GM12891 (cell line): ENCODE results near the gene TLK1.

ENCODE experiments used
- PAX5 ChIP-seq: IDR thresholded peaks from 2 replicates; pipeline ENCODE4 v1.6.1; 2011; ENCODE audit warnings: low read length, moderate library complexity, mild to moderate bottlenecking; ENCODE audit not compliant: insufficient read depth, severe bottlenecking
- POLR2A ChIP-seq: IDR thresholded peaks from 2 replicates; pipeline ENCODE4 v1.6.1; 2011; ENCODE audit warnings: low read depth, low read length, control low read depth
- POLR2AphosphoS5 ChIP-seq: IDR thresholded peaks from 2 replicates; pipeline ENCODE4 v1.6.1; 2011; ENCODE audit warnings: low read depth, low read length, control low read depth
- POU2F2 ChIP-seq: IDR thresholded peaks from 2 replicates; pipeline ENCODE4 v1.6.1; 2011; ENCODE audit warnings: low read depth, mild to moderate bottlenecking, control low read depth, low read length, moderate library complexity
- SPI1 ChIP-seq: IDR thresholded peaks from 2 replicates; pipeline ENCODE4 v1.6.1; 2011; ENCODE audit warnings: low read depth, low read length, control low read depth
- TAF1 ChIP-seq: IDR thresholded peaks from 2 replicates; pipeline ENCODE4 v1.6.1; 2011; ENCODE audit warnings: low read depth, low read length, control low read depth

- TF ChIP-seq TAF1 = no peak
- TF ChIP-seq POLR2A = no peak
- TF ChIP-seq PAX5 = no peak
- TF ChIP-seq POLR2AphosphoS5 = no peak
- no peak for TF ChIP-seq POU2F2
- no peak for TF ChIP-seq SPI1
Measured at GRCh38 chr2:171088057-171088834, 72.4 kb downstream of the TLK1 start.
